AG04449 (cell line): ENCODE results near the gene EXD3.

Experiments used
- CTCF ChIA-PET: fragments of 350-600 bp; formaldehyde crosslinking; extraction: SDS; loops from one replicate; lab custom pipeline; 2021; ENCODE audit warnings: antibody characterized with exemption; lab: Yijun Ruan, JAX
- POLR2A ChIA-PET: fragments of 400-600, 350-600 bp; formaldehyde crosslinking; extraction: SDS; loops from one replicate; lab custom pipeline; 2020; ENCODE audit warnings: antibody characterized with exemption, inconsistent platforms; lab: Yijun Ruan, JAX
- DNase-seq: peaks from one replicate; pipeline ENCODE4 v3.0.0-alpha.2; 2010; ENCODE audit warnings: low read depth, low spot score
- H3K4me3 ChIP-seq: 2 replicates; pipeline ENCODE4 v1.5.1; 2011; ENCODE audit warnings: low read depth, mild to moderate bottlenecking, control low read depth, low read length
- CTCF ChIP-seq: IDR thresholded peaks from one replicate; pipeline ENCODE4 v1.5.1; 2011; ENCODE audit warnings: mild to moderate bottlenecking, moderate library complexity, low read length, control low read depth, inconsistent platforms; ENCODE audit not compliant: insufficient read depth; ENCODE audit errors: missing control alignments

The EXD3 gene

DNA sequence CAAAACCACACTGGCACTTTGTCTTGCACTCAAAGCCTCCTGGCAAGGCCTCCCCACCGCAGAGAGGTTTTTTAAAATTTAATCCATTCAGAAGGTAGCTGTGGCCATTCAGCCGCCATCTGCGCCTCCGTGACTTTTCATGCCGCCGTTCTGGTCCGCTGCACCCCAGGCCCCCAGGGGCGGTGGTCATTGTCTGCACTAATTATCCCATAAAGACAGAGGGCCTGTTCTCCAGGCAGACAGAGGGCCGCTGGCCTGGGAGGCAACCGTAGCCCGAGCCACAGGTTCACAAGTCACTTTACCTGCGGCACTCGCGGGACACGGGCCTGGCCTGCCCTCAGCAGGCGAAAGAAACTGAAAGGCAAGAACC, 49.4 kb downstream of the EXD3 start:
- DNase-seq, result no peak

GRCh38 chr9:137372693-137373610, 50.0 kb downstream of the EXD3 start:
- no peak overlapping the region for H3K4me3 ChIP-seq
- no peak for DNase-seq
- ChIA-PET POLR2A (no interaction called here), CTCF (no interaction called here)
- TF ChIP-seq CTCF, result no peak

More for the DNA sequence above, 49.4 kb downstream of the EXD3 start:
- ChIA-PET CTCF (no interaction called here), POLR2A (no interaction called here)
- no peak overlapping the region for H3K4me3 ChIP-seq
- no peak for TF ChIP-seq CTCF

- H3K4me3 ChIP-seq, result no peak overlapping the region
- no peak for TF ChIP-seq CTCF
- ChIA-PET CTCF (no interaction called here), POLR2A (no interaction called here)
- no peak for DNase-seq
Measured at GRCh38 chr9:137371946-137372651, 50.9 kb downstream of the EXD3 start.

DNA sequence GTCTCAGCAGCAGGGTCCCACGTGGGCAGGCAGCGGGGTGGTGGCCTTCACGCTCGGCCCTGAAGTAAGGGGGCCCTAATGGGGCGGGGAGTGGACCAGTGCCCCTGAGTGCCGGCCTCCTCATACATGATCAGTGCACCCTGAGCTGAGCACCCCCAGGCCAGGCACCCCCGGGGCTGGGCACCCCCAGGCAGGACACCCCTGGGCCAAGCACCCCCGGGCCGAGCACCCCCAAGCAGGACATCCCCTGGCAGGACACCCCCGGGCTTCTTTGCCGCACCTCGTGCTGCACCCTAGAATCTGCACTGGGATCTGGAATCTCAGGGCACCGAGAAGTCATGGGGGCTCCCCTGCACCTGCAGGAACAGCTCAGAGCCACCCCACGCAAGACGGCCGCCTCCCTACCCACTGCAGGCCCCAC, 51.4 kb downstream of the EXD3 start:
- no peak for TF ChIP-seq CTCF
- ChIA-PET CTCF (no interaction called here), POLR2A (no interaction called here)
- no peak for DNase-seq
- no peak overlapping the region for H3K4me3 ChIP-seq

DNA sequence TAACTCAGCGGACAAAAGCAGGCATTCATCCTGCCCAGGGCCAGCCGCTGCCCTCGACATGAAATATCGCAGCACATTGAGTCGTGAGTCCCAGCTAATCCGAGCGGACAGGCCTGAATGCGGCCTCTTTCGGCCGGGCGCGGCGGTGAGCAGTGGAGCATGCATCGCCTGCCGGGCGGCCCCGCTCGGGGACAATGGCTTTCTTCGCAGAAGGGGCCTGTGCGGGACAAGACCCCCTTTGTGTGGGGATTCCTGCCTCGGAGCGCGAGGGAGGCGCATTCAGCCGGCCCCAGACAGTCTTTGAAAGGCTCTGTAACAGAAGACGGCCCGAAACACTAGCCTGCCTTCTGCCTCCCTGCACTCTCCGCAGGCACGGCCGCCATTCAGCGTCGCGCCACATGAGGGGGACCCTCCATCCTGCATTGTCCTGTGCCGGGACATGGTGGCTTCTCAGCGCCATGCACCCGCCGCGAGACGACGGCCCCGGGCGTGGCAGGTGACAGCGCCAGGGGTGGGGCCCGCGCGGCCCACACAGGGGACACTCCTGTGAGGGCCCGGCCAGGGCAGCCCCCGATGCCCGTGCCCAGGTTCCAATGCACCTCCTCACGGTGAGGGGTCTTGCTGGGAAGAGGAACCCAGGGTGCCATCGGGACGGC, 52.0 kb downstream of the EXD3 start:
- no peak for DNase-seq
- no peak for TF ChIP-seq CTCF
- CTCF ChIA-PET, result no interaction called here
- POLR2A ChIA-PET, result no interaction called here
- H3K4me3 ChIP-seq, result no peak overlapping the region
